ENCODE results near the gene PPP2R2D. TPM values are rescaled to one million over a fixed set of nuclear protein-coding genes. Genes with fewer than 3 reads are reported as not detected.

The PPP2R2D gene
- total RNA-seq, 1 experiment from 2014 or later: 41.0 TPM

DNA sequence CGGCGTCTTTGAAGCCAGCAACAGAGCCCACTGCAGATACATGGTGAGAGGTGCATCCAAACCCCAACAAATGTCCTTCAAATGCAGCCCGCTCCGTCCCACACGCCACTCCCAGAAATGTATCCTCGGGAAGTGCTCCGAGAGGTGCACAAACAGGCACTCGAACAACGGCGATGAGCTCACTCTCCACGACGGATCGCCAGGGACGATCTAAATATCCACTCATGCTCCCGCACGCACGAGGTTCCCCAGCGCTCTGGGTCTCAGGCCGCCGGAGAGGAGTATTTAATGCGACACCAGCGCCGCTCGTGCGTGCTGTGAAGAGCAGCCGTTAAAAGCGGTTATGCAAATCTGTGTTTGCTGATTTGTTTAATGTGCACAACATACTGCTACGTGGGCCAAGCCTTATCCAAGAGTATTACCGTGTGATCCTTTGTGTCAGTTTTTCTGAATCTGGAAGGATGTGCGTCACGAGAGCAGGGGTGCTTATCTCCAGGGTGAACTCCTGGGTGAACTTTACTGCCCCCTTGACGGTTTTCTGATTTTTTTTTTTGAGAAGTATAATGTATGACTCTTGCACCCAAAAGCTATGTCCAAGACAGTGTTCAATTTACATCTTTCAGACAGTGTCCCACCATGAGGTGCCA lies 48.5 kb upstream of the PPP2R2D start:
- ATAC-seq (no peak), DNase-seq (ENCODE audit: low read depth, low spot score) (no peak)
- Histone ChIP-seq H3K27me3 (ENCODE audit: control insufficient read depth, insufficient read depth, low read length) (no peaks in the 10 kb centered on the region), H3K36me3 (ENCODE audit: control insufficient read depth, insufficient read depth, low read length) (no peaks in the 10 kb centered on the region), H3K27ac (ENCODE audit: low read length) (no peak overlapping the region), H3K4me3 (ENCODE audit: low read depth in 2 of 2, low read length in 2 of 2) (no peak overlapping the region), H3K9me3 (ENCODE audit: control insufficient read depth, insufficient read depth, low read depth, low read length) (no peaks in the 10 kb centered on the region), H3K4me1 (ENCODE audit: control insufficient read depth, insufficient read depth, low read length) (no peaks in the 10 kb centered on the region)
- TF ChIP-seq REST (IDR thresholded peaks at IDR 0.05; ENCODE audit: insufficient read depth in 1 of 2, low read depth in 2 of 2, low read length in 1 of 2) (no peak), TCF7L2 (IDR thresholded peaks at IDR 0.05; ENCODE audit: low read depth, low read length) (no peak), SIN3A (IDR thresholded peaks at IDR 0.05; ENCODE audit: borderline replicate concordance, insufficient read depth, low read depth, low read length) (no peak), CTCF (IDR thresholded peaks at IDR 0.05) (no peak)
- ChIA-PET POLR2A (no interaction called here), CTCF (no interaction called here)
- in situ Hi-C loops (cut with HindIII; ENCODE audit: low pct_unique_long_range_greater_than_20kb, low sequenced_read_pairs) (no loop called here), intact Hi-C loops (cut with micrococcal nuclease; ENCODE audit: unreplicated experiment) (no loop called here)
- no TSS peak for BruUV-seq (replicated peaks)

- BruUV-seq (replicated peaks): no TSS peak
- TF ChIP-seq CTCF (IDR thresholded peaks at IDR 0.05): no peak
- TF ChIP-seq SIN3A (IDR thresholded peaks at IDR 0.05; ENCODE audit: borderline replicate concordance, insufficient read depth, low read depth, low read length): no peak
- TF ChIP-seq REST (IDR thresholded peaks at IDR 0.05; ENCODE audit: insufficient read depth in 1 of 2, low read depth in 2 of 2, low read length in 1 of 2): no peak
- no peak for TF ChIP-seq POLR2AphosphoS5 (IDR thresholded peaks at IDR 0.05; ENCODE audit: low read depth, low read length)
- TF ChIP-seq TCF7L2 (IDR thresholded peaks at IDR 0.05; ENCODE audit: low read depth, low read length): no peak
- CTCF ChIA-PET: no interaction called here
- DNase-seq (ENCODE audit: low read depth, low spot score): no peak
- POLR2A ChIA-PET: no interaction called here
- no peaks in the 10 kb centered on the region for H3K9me3 ChIP-seq (ENCODE audit: control insufficient read depth, insufficient read depth, low read depth, low read length)
- no peak overlapping the region for H3K4me3 ChIP-seq (ENCODE audit: low read depth in 2 of 2, low read length in 2 of 2)
- in situ Hi-C loops (cut with HindIII; ENCODE audit: low pct_unique_long_range_greater_than_20kb, low sequenced_read_pairs) (no loop called here), intact Hi-C loops (cut with micrococcal nuclease; ENCODE audit: unreplicated experiment) (no loop called here)
- H3K4me1 ChIP-seq (ENCODE audit: control insufficient read depth, insufficient read depth, low read length): no peaks in the 10 kb centered on the region
- H3K27me3 ChIP-seq (ENCODE audit: control insufficient read depth, insufficient read depth, low read length): no peaks in the 10 kb centered on the region
- no peaks in the 10 kb centered on the region for H3K36me3 ChIP-seq (ENCODE audit: control insufficient read depth, insufficient read depth, low read length)
- H3K27ac ChIP-seq (ENCODE audit: low read length): no peak overlapping the region
- ATAC-seq: no peak
These were observed 47.8 kb upstream of the PPP2R2D start for GRCh38 chr10:131852823-131853609.
